GM20431 (cell line): ENCODE data around the gene PRR16.

ENCODE experiments used
- in situ Hi-C: fragments of 300-500 bp; cut with MseI, MboI; formaldehyde crosslinking; loops from one replicate; pipeline ENCODE4 v1.15.0; 2020; ENCODE audit warnings: low sequenced_read_pairs; ENCODE audit not compliant: unreplicated experiment

The PRR16 gene

GRCh38 chr5:120461251-120461650 lies 2.8 kb upstream of the PRR16 start:
- in situ Hi-C loops, result no loop called here

GRCh38 chr5:120463006-120463680 lies 957 bp upstream of the PRR16 start:
- in situ Hi-C loops, result no loop called here

GRCh38 chr5:120464627-120465435 lies 731 bp downstream of the PRR16 start:
- in situ Hi-C loops, result no loop called here

GRCh38 chr5:120465436-120465961 lies 1.4 kb downstream of the PRR16 start:
- in situ Hi-C loops, result no loop called here

GRCh38 chr5:120466341-120467006 lies 2.4 kb downstream of the PRR16 start:
- in situ Hi-C loops, result no loop called here

- in situ Hi-C loops, result no loop called here
Observed at GRCh38 chr5:120471971-120472370, 7.9 kb downstream of the PRR16 start.

GRCh38 chr5:120472911-120473310 lies 8.8 kb downstream of the PRR16 start:
- in situ Hi-C loops, result no loop called here

- in situ Hi-C loops, result no loop called here
Observed at GRCh38 chr5:120473332-120473731, 9.2 kb downstream of the PRR16 start.

GRCh38 chr5:120476063-120476462 lies 12.0 kb downstream of the PRR16 start:
- in situ Hi-C loops, result no loop called here

GRCh38 chr5:120479066-120479465 lies 15.0 kb downstream of the PRR16 start:
- in situ Hi-C loops, result no loop called here

- in situ Hi-C loops, result no loop called here
Observed at GRCh38 chr5:120499876-120500563, 35.9 kb downstream of the PRR16 start.

- in situ Hi-C loops, result no loop called here
Observed at GRCh38 chr5:120502531-120502930, 38.4 kb downstream of the PRR16 start.

GRCh38 chr5:120503341-120503740 lies 39.2 kb downstream of the PRR16 start:
- in situ Hi-C loops, result no loop called here

- in situ Hi-C loops, result no loop called here
Observed at GRCh38 chr5:120504057-120504456, 40.0 kb downstream of the PRR16 start.

GRCh38 chr5:120507197-120507596 lies 43.1 kb downstream of the PRR16 start:
- in situ Hi-C loops, result no loop called here

GRCh38 chr5:120507800-120508463 lies 43.8 kb downstream of the PRR16 start:
- in situ Hi-C loops, result no loop called here

- in situ Hi-C loops, result no loop called here
Observed at GRCh38 chr5:120509053-120509452, 45.0 kb downstream of the PRR16 start.

GRCh38 chr5:120510098-120510637 lies 46.1 kb downstream of the PRR16 start:
- in situ Hi-C loops, result no loop called here

- in situ Hi-C loops, result no loop called here
Observed at GRCh38 chr5:120510994-120511686, 47.0 kb downstream of the PRR16 start.
